Measurements from ENCODE around the gene KLRF2.
"Not testable (repeated sequence)": the region's sequence is repeated elsewhere in the genome, so short reads cannot be mapped to it uniquely, and the experiment has no call there.

Gene KLRF2

GRCh38 chr12:9872162-9872561 lies 9.1 kb upstream of the KLRF2 start:
- Histone ChIP-seq H3K79me2 (ENCODE audit: insufficient read depth, low read depth) (no peaks in the 10 kb centered on the region), H3K4me2 (no peak overlapping the region), H3K4me1 (ENCODE audit: low read depth, poor library complexity, severe bottlenecking) (peaks cover 16% of the 10 kb centered on the region), H3K4me3 (IDR thresholded peaks at IDR 0.05; ENCODE audit: insufficient read depth, low read depth, low read length) (no peak overlapping the region), H3K27me3 (ENCODE audit: insufficient read depth, low read depth) (no peaks in the 10 kb centered on the region), H4K20me1 (ENCODE audit: insufficient read depth) (no peaks in the 10 kb centered on the region), H3K36me3 (ENCODE audit: insufficient read depth) (no peaks in the 10 kb centered on the region), H3K27ac (no peak overlapping the region), H2AFZ (ENCODE audit: low read depth) (no peak overlapping the region), H3K9ac (no peak overlapping the region)
- no peak for TF ChIP-seq CTCF (conservative IDR thresholded peaks at IDR 0.05; ENCODE audit: low read depth, low read length)

- TF ChIP-seq CTCF (conservative IDR thresholded peaks at IDR 0.05; ENCODE audit: low read depth, low read length): no peak
- Histone ChIP-seq H3K27me3 (ENCODE audit: insufficient read depth, low read depth) (no peaks in the 10 kb centered on the region), H3K4me2 (no peak overlapping the region), H3K79me2 (ENCODE audit: insufficient read depth, low read depth) (no peaks in the 10 kb centered on the region), H3K4me3 (IDR thresholded peaks at IDR 0.05; ENCODE audit: insufficient read depth, low read depth, low read length) (no peak overlapping the region), H3K36me3 (ENCODE audit: insufficient read depth) (no peaks in the 10 kb centered on the region), H2AFZ (ENCODE audit: low read depth) (no peak overlapping the region), H3K9ac (no peak overlapping the region), H3K4me1 (ENCODE audit: low read depth, poor library complexity, severe bottlenecking) (peaks cover 16% of the 10 kb centered on the region), H4K20me1 (ENCODE audit: insufficient read depth) (no peaks in the 10 kb centered on the region), H3K27ac (no peak overlapping the region)
These were observed 8.5 kb upstream of the KLRF2 start for GRCh38 chr12:9872742-9873141.

GRCh38 chr12:9876120-9876519 lies 5.2 kb upstream of the KLRF2 start:
- not testable (repeated sequence) for H2AFZ ChIP-seq (ENCODE audit: low read depth); H3K4me3 ChIP-seq (IDR thresholded peaks at IDR 0.05; ENCODE audit: insufficient read depth, low read depth, low read length); H3K27me3 ChIP-seq (ENCODE audit: insufficient read depth, low read depth); H3K27ac ChIP-seq; H3K36me3 ChIP-seq (ENCODE audit: insufficient read depth); H3K4me2 ChIP-seq; H3K9ac ChIP-seq; H4K20me1 ChIP-seq (ENCODE audit: insufficient read depth); H3K79me2 ChIP-seq (ENCODE audit: insufficient read depth, low read depth); H3K4me1 ChIP-seq (ENCODE audit: low read depth, poor library complexity, severe bottlenecking)

GRCh38 chr12:9880532-9881078 lies 684 bp upstream of the KLRF2 start:
- Histone ChIP-seq H3K27me3 (ENCODE audit: insufficient read depth, low read depth) (no peaks in the 10 kb centered on the region), H3K4me2 (no peak overlapping the region), H4K20me1 (ENCODE audit: insufficient read depth) (no peaks in the 10 kb centered on the region), H3K79me2 (ENCODE audit: insufficient read depth, low read depth) (no peaks in the 10 kb centered on the region), H3K4me3 (IDR thresholded peaks at IDR 0.05; ENCODE audit: insufficient read depth, low read depth, low read length) (no peak overlapping the region), H3K9ac (no peak overlapping the region), H2AFZ (ENCODE audit: low read depth) (no peak overlapping the region), H3K27ac (no peak overlapping the region), H3K4me1 (ENCODE audit: low read depth, poor library complexity, severe bottlenecking) (no peaks in the 10 kb centered on the region), H3K36me3 (ENCODE audit: insufficient read depth) (no peaks in the 10 kb centered on the region)
- no peak for TF ChIP-seq CTCF (conservative IDR thresholded peaks at IDR 0.05; ENCODE audit: low read depth, low read length)

- H3K27ac ChIP-seq: no peak overlapping the region
These were observed 699 bp downstream of the KLRF2 start for GRCh38 chr12:9881988-9882387.

More at GRCh38 chr12:9881988-9882387, 699 bp downstream of the KLRF2 start:
- no peaks in the 10 kb centered on the region for H3K4me1 ChIP-seq (ENCODE audit: low read depth, poor library complexity, severe bottlenecking)
- H4K20me1 ChIP-seq (ENCODE audit: insufficient read depth): no peaks in the 10 kb centered on the region
- H3K79me2 ChIP-seq (ENCODE audit: insufficient read depth, low read depth): no peaks in the 10 kb centered on the region
- no peak overlapping the region for H3K9ac ChIP-seq
- TF ChIP-seq CTCF (conservative IDR thresholded peaks at IDR 0.05; ENCODE audit: low read depth, low read length): no peak
- no peaks in the 10 kb centered on the region for H3K27me3 ChIP-seq (ENCODE audit: insufficient read depth, low read depth)
- H3K36me3 ChIP-seq (ENCODE audit: insufficient read depth): no peaks in the 10 kb centered on the region
- H3K4me2 ChIP-seq: no peak overlapping the region
- no peak overlapping the region for H3K4me3 ChIP-seq (IDR thresholded peaks at IDR 0.05; ENCODE audit: insufficient read depth, low read depth, low read length)
- H2AFZ ChIP-seq (ENCODE audit: low read depth): no peak overlapping the region

All from KMS-11 (cell line).